K562 (cell line): Measurements from ENCODE around the gene CACNG3.

Experiments used
- ELF1 ChIP-seq: fragments of 200-800 bp; sonication (Bioruptor generic); IDR thresholded peaks from 2 replicates; pipeline ENCODE4 v1.6.1; 2016; ENCODE audit warnings: missing genetic modification characterization, missing compliant biosample characterization
- MAZ ChIP-seq, 2 experiments: fragments of 450-650 bp in 1 of 2; sonication (generic) in 1 of 2; formaldehyde crosslinking; IDR thresholded peaks in 1 of 2; conservative IDR thresholded peaks in 1 of 2; 2 replicates each; pipeline versions ENCODE4 v1.4.0 to v1.5.0; 2020; ENCODE audit warnings: mild to moderate bottlenecking in 1 of 2, missing genetic modification reagents in 1 of 2
- POLR2A ChIP-seq: fragments of 450-650 bp; conservative IDR thresholded peaks from 2 replicates; pipeline ENCODE4 v1.6.1; 2016
- RFX5 ChIP-seq: IDR thresholded peaks from 2 replicates; pipeline ENCODE4 v1.6.1; 2011; ENCODE audit warnings: low read depth, mild to moderate bottlenecking, improper control_type of control experiment, low read length
- SRSF9 ChIP-seq: fragments of 200-400 bp; formaldehyde crosslinking; IDR thresholded peaks from 2 replicates; pipeline ENCODE4 v1.6.1; 2017; ENCODE audit warnings: low read depth, low read length, borderline replicate concordance
- TCF7 ChIP-seq: sonication (generic); IDR thresholded peaks from 2 replicates; pipeline ENCODE4 v1.6.1; 2016; ENCODE audit warnings: antibody characterized with exemption, borderline replicate concordance
- TCF7L2 ChIP-seq: fragments of 150-350 bp; IDR thresholded peaks from 2 replicates; pipeline ENCODE4 v1.6.1; 2016; ENCODE audit warnings: low read depth, mild to moderate bottlenecking, low read length, moderate library complexity
- ZFP30 ChIP-seq: fragments of 250-450 bp; sonication (Bioruptor Pico); IDR thresholded peaks from 2 replicates; pipeline ENCODE4 v1.8.0; 2022; ENCODE audit warnings: moderate library complexity, mild to moderate bottlenecking, inconsistent platforms, borderline replicate concordance
- ZNF778 ChIP-seq: fragments of 450-650 bp; formaldehyde crosslinking; IDR thresholded peaks from 2 replicates; pipeline ENCODE4 v1.4.0; 2020; ENCODE audit warnings: mild to moderate bottlenecking, moderate library complexity
- TF ChIP-seq, protein P1 (sequence below): sonication (generic); formaldehyde crosslinking; IDR thresholded peaks from 2 replicates; pipeline ENCODE4 v1.8.1; 2023; ENCODE audit warnings: mild to moderate bottlenecking, missing genetic modification reagents
- TF ChIP-seq, protein P2 (sequence below), 3 experiments: fragments of 200-800 bp in 1 of 3; fragments of 250-450 bp in 1 of 3; fragments of 450-650 bp in 1 of 3; sonication (Bioruptor Pico) in 1 of 3; sonication (Bioruptor generic) in 1 of 3; formaldehyde crosslinking in 1 of 3; IDR thresholded peaks; 2 replicates each; pipeline versions ENCODE4 v1.6.1 to v1.8.0; 2016 to 2022; ENCODE audit warnings: mild to moderate bottlenecking in 2 of 3, missing genetic modification characterization in 2 of 3, missing compliant biosample characterization in 1 of 3, moderate library complexity in 1 of 3
- TF ChIP-seq, protein P3 (sequence below), 3 experiments: IDR thresholded peaks in 2 of 3; conservative IDR thresholded peaks in 1 of 3; 2 replicates each; pipeline ENCODE4 v1.5.1; 2011 to 2012; ENCODE audit warnings: low read length in 3 of 3, mild to moderate bottlenecking in 3 of 3, control low read depth in 2 of 3, improper control_type of control experiment in 1 of 3, inconsistent platforms in 1 of 3, low read depth in 1 of 3, mixed read lengths in 1 of 3, moderate library complexity in 1 of 3; ENCODE audit not compliant: insufficient read depth in 2 of 3

DNA sequence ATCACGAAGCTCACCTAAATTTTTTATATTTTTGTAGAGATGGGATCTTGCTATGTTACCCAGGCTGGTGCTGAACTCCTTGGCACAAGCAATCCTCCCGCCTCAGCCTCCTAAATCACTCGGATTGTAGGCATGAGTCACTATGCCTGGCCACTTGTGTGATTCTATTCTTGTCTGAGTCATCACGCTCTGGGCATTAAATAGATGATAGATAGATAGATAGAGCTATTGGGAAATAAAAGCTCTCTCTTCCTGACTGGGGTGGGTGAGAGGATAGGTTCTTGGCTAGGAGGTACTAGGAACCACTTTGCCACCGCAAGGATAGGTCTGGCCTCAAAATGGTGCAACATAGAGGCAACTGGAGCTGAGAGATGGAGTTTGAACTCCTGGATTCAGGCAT is 21.4 kb upstream of the CACNG3 start:
- TF ChIP-seq, protein P1, sequence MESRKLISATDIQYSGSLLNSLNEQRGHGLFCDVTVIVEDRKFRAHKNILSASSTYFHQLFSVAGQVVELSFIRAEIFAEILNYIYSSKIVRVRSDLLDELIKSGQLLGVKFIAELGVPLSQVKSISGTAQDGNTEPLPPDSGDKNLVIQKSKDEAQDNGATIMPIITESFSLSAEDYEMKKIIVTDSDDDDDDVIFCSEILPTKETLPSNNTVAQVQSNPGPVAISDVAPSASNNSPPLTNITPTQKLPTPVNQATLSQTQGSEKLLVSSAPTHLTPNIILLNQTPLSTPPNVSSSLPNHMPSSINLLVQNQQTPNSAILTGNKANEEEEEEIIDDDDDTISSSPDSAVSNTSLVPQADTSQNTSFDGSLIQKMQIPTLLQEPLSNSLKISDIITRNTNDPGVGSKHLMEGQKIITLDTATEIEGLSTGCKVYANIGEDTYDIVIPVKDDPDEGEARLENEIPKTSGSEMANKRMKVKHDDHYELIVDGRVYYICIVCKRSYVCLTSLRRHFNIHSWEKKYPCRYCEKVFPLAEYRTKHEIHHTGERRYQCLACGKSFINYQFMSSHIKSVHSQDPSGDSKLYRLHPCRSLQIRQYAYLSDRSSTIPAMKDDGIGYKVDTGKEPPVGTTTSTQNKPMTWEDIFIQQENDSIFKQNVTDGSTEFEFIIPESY (CRISPR knock-in tag) = no peak
- no peak for TF ChIP-seq TCF7L2
- TF ChIP-seq, protein P2, sequence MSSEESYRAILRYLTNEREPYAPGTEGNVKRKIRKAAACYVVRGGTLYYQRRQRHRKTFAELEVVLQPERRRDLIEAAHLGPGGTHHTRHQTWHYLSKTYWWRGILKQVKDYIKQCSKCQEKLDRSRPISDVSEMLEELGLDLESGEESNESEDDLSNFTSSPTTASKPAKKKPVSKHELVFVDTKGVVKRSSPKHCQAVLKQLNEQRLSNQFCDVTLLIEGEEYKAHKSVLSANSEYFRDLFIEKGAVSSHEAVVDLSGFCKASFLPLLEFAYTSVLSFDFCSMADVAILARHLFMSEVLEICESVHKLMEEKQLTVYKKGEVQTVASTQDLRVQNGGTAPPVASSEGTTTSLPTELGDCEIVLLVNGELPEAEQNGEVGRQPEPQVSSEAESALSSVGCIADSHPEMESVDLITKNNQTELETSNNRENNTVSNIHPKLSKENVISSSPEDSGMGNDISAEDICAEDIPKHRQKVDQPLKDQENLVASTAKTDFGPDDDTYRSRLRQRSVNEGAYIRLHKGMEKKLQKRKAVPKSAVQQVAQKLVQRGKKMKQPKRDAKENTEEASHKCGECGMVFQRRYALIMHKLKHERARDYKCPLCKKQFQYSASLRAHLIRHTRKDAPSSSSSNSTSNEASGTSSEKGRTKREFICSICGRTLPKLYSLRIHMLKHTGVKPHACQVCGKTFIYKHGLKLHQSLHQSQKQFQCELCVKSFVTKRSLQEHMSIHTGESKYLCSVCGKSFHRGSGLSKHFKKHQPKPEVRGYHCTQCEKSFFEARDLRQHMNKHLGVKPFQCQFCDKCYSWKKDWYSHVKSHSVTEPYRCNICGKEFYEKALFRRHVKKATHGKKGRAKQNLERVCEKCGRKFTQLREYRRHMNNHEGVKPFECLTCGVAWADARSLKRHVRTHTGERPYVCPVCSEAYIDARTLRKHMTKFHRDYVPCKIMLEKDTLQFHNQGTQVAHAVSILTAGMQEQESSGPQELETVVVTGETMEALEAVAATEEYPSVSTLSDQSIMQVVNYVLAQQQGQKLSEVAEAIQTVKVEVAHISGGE (CRISPR knock-in tag; IDR thresholded peaks at IDR 0.05) = no peak
- TF ChIP-seq, protein P3, sequence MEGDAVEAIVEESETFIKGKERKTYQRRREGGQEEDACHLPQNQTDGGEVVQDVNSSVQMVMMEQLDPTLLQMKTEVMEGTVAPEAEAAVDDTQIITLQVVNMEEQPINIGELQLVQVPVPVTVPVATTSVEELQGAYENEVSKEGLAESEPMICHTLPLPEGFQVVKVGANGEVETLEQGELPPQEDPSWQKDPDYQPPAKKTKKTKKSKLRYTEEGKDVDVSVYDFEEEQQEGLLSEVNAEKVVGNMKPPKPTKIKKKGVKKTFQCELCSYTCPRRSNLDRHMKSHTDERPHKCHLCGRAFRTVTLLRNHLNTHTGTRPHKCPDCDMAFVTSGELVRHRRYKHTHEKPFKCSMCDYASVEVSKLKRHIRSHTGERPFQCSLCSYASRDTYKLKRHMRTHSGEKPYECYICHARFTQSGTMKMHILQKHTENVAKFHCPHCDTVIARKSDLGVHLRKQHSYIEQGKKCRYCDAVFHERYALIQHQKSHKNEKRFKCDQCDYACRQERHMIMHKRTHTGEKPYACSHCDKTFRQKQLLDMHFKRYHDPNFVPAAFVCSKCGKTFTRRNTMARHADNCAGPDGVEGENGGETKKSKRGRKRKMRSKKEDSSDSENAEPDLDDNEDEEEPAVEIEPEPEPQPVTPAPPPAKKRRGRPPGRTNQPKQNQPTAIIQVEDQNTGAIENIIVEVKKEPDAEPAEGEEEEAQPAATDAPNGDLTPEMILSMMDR (IDR thresholded peaks at IDR 0.05 in 2 of 3, conservative IDR thresholded peaks at IDR 0.05 in 1 of 3; ENCODE audit: insufficient read depth in 2 of 3, low read depth in 1 of 3, low read length in 3 of 3) = no peak
- TF ChIP-seq SRSF9 = no peak
- no peak for TF ChIP-seq ZFP30 (CRISPR knock-in tag)
- no peak for TF ChIP-seq MAZ (CRISPR knock-in tag; conservative IDR thresholded peaks at IDR 0.05 in 1 of 2, IDR thresholded peaks at IDR 0.05 in 1 of 2)
- TF ChIP-seq POLR2A = no peak
- TF ChIP-seq TCF7 = no peak
- TF ChIP-seq ZNF778 (CRISPR knock-in tag) = no peak
- no peak for TF ChIP-seq RFX5
- no peak for TF ChIP-seq ELF1 (tag)
